Neural progenitor cell (in vitro differentiated cells): Measurements from ENCODE around the gene SLC12A7. TPM values are rescaled to one million over a fixed set of nuclear protein-coding genes. Genes with fewer than 3 reads are reported as not detected.

ENCODE experiments used
- DNase-seq: peaks from one replicate; pipeline ENCODE4 v3.0.0-alpha.2; 2016; ENCODE audit warnings: low spot score
- H2AFZ ChIP-seq: fragments of 200-600 bp; sonication (generic); replicated peaks from 2 replicates; pipeline ENCODE4 v1.6.1; 2016; ENCODE audit warnings: antibody characterized with exemption
- H3F3A ChIP-seq: fragments of 200-600 bp; sonication (generic); 2 replicates; pipeline ENCODE4 v1.6.1; 2016; ENCODE audit warnings: antibody characterized with exemption, low read depth
- H3K27ac ChIP-seq: fragments of 200-600 bp; sonication (generic); 2 replicates; pipeline ENCODE4 v1.5.1; 2016; ENCODE audit warnings: mild to moderate bottlenecking
- H3K27me3 ChIP-seq: fragments of 200-600 bp; sonication (generic); 2 replicates; pipeline ENCODE4 v1.6.1; 2016; ENCODE audit warnings: mild to moderate bottlenecking, moderate library complexity
- H3K36me3 ChIP-seq: fragments of 200-600 bp; sonication (generic); 2 replicates; pipeline ENCODE4 v1.5.1; 2016
- H3K4me1 ChIP-seq: fragments of 200-600 bp; sonication (generic); 2 replicates; pipeline ENCODE4 v1.6.1; 2016; ENCODE audit warnings: mixed run types
- H3K4me2 ChIP-seq: fragments of 200-600 bp; sonication (generic); 2 replicates; pipeline ENCODE4 v1.6.1; 2016
- H3K4me3 ChIP-seq: fragments of 200-600 bp; sonication (generic); 2 replicates; pipeline ENCODE4 v1.5.1; 2016
- H3K79me2 ChIP-seq: fragments of 200-600 bp; sonication (generic); 2 replicates; pipeline ENCODE4 v1.6.1; 2016; ENCODE audit warnings: low read depth
- H3K9ac ChIP-seq: fragments of 200-600 bp; sonication (generic); 2 replicates; pipeline ENCODE4 v1.6.1; 2016
- H3K9me3 ChIP-seq: fragments of 200-600 bp; sonication (generic); 2 replicates; pipeline ENCODE4 v1.5.1; 2016; ENCODE audit warnings: low read depth
- H4K20me1 ChIP-seq: fragments of 200-600 bp; sonication (generic); 2 replicates; pipeline ENCODE4 v1.6.1; 2016; ENCODE audit warnings: low read depth
- H3K27ac Mint-ChIP-seq: 3 replicates; pipeline ENCODE4 v1.8.0; 2021; ENCODE audit warnings: mixed read lengths
- H3K27me3 Mint-ChIP-seq: 2 replicates; pipeline ENCODE4 v1.8.0; 2022; ENCODE audit warnings: low read depth, mild to moderate bottlenecking, inconsistent platforms, moderate library complexity, mixed read lengths; ENCODE audit not compliant: insufficient read depth
- H3K36me3 Mint-ChIP-seq: 3 replicates; pipeline ENCODE4 v1.8.0; 2021; ENCODE audit warnings: mixed read lengths
- H3K4me1 Mint-ChIP-seq: 3 replicates; pipeline ENCODE4 v1.8.0; 2021; ENCODE audit warnings: mixed read lengths
- H3K4me3 Mint-ChIP-seq: 3 replicates; pipeline ENCODE4 v1.8.0; 2021; ENCODE audit warnings: mild to moderate bottlenecking, moderate library complexity, mixed read lengths
- H3K9me3 Mint-ChIP-seq: 3 replicates; pipeline ENCODE4 v1.8.0; 2020; ENCODE audit warnings: mixed read lengths
- CTCF ChIP-seq: fragments of 200-600 bp; sonication (generic); IDR thresholded peaks from 2 replicates; pipeline ENCODE4 v1.5.1; 2017; ENCODE audit warnings: antibody characterized with exemption, mild to moderate bottlenecking
- EZH2 ChIP-seq: fragments of 200-600 bp; sonication (generic); IDR thresholded peaks from 2 replicates; pipeline ENCODE4 v1.6.1; 2017; ENCODE audit warnings: antibody characterized with exemption, mild to moderate bottlenecking, moderate library complexity
- EZH2phosphoT487 ChIP-seq: fragments of 200-600 bp; sonication (generic); IDR thresholded peaks from 2 replicates; pipeline ENCODE4 v1.6.1; 2017; ENCODE audit warnings: antibody characterized with exemption
- total RNA-seq: library from RNA; depleted of rRNA; stranded (reverse); fragments of >200 nt; gene quantifications from 2 replicates; pipeline ENCODE4 v1.2.3, GENCODE V29; 2015; ENCODE audit warnings: low replicate concordance

Gene SLC12A7
- total RNA-seq, 1 donor from 2014 or later: 7.5 TPM

GRCh38 chr5:1156033-1156753 lies 44.3 kb upstream of the SLC12A7 start:
- no peak overlapping the region for H3K27ac ChIP-seq
- H3K4me1 ChIP-seq: peaks cover 3% of the 10 kb centered on the region
- peak overlapping the region; percentile 79 for H3K4me2 ChIP-seq
- H3K9me3 ChIP-seq: no peaks in the 10 kb centered on the region
- peaks cover 3% of the 10 kb centered on the region for H4K20me1 ChIP-seq
- DNase-seq: peak; percentile 52
- H3K79me2 ChIP-seq: no peaks in the 10 kb centered on the region
- no peak overlapping the region for H3K9ac ChIP-seq
- H3K4me3 ChIP-seq: peak overlapping the region; percentile 42
- no peak overlapping the region for H3K4me3 Mint-ChIP-seq
- no peak overlapping the region for H2AFZ ChIP-seq
- H3K36me3 Mint-ChIP-seq: peaks cover 5% of the 10 kb centered on the region
- peak; percentile 34 for TF ChIP-seq EZH2phosphoT487
- peak; percentile 77 for TF ChIP-seq EZH2
- TF ChIP-seq CTCF: no peak
- H3K9me3 Mint-ChIP-seq: peaks cover 7% of the 10 kb centered on the region
- H3K27ac Mint-ChIP-seq: no peak overlapping the region
- H3F3A ChIP-seq: peaks cover 2% of the 10 kb centered on the region
- peaks cover 8% of the 10 kb centered on the region for H3K4me1 Mint-ChIP-seq
- H3K27me3 Mint-ChIP-seq: peaks cover 33% of the 10 kb centered on the region
- H3K27me3 ChIP-seq: peaks cover 70% of the 10 kb centered on the region
- H3K36me3 ChIP-seq: no peaks in the 10 kb centered on the region

DNA sequence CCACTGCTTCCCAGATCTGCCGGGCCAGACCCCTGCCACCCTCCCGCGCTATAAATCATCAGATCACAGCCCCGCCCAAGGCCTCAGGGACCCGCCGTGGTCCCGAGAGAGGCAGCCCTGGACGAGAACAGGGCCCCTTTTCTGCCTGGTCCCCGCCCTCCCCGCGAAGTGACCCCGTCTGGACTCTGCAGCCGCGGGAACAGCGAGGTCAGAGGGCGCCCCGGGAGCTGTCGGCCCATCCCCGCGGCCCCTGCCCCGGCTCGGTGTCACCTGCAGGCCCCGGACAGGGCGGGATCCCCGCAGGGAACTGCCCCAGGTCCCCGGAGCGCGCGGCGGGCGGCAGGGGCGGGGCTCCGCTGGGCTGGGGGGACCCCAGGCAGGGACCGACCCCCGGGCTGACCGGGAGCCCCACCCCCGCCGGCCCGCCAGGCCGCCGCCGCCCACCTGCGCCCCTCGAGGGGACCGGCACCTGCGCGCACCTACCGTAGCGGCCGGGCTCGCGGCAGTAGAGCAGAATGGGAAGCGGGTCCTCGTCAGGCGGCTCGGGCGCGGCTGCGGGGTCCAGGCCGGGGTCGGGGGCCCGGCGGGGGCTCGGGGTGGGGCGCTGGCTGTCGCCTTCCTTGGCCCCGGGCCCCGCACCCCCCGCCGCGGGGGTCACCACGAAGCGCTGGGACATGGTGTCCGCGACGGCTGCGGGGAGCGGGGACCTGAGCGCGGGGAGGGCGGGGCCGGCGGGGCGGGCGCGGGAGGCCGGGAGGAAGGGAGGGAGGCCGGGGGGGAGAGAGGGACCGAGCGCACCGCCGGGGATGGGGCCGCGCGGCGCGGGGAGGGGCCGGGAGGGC lies 43.5 kb upstream of the SLC12A7 start:
- no peaks in the 10 kb centered on the region for H3K9me3 ChIP-seq
- Mint-ChIP-seq H3K36me3 (peaks cover 5% of the 10 kb centered on the region), H3K27ac (no peak overlapping the region), H3K9me3 (peaks cover 7% of the 10 kb centered on the region), H3K27me3 (peaks cover 33% of the 10 kb centered on the region), H3K4me1 (peaks cover 13% of the 10 kb centered on the region), H3K4me3 (no peak overlapping the region)
- H3K4me3 ChIP-seq: peak overlapping the region; percentile 42
- peaks cover 2% of the 10 kb centered on the region for H3F3A ChIP-seq
- no peak overlapping the region for H2AFZ ChIP-seq
- TF ChIP-seq EZH2 (no peak), CTCF (no peak), EZH2phosphoT487 (no peak)
- peaks cover 3% of the 10 kb centered on the region for H4K20me1 ChIP-seq
- H3K4me2 ChIP-seq: peak overlapping the region; percentile 79
- peaks cover 3% of the 10 kb centered on the region for H3K4me1 ChIP-seq
- no peaks in the 10 kb centered on the region for H3K79me2 ChIP-seq
- peaks cover 70% of the 10 kb centered on the region for H3K27me3 ChIP-seq
- peak; percentile 34 for DNase-seq
- no peaks in the 10 kb centered on the region for H3K36me3 ChIP-seq
- no peak overlapping the region for H3K27ac ChIP-seq
- no peak overlapping the region for H3K9ac ChIP-seq

- peaks cover 7% of the 10 kb centered on the region for H3K9me3 Mint-ChIP-seq
- DNase-seq: no peak
- Histone ChIP-seq H3K9ac (no peak overlapping the region), H3K36me3 (no peaks in the 10 kb centered on the region), H3K4me2 (no peak overlapping the region), H3K4me1 (no peaks in the 10 kb centered on the region), H3K27me3 (peaks cover 62% of the 10 kb centered on the region), H3K9me3 (no peaks in the 10 kb centered on the region), H3K79me2 (no peaks in the 10 kb centered on the region), H3K4me3 (no peak overlapping the region), H2AFZ (no peak overlapping the region), H3F3A (no peaks in the 10 kb centered on the region), H3K27ac (no peak overlapping the region), H4K20me1 (peaks cover 3% of the 10 kb centered on the region)
- peaks cover 31% of the 10 kb centered on the region for H3K27me3 Mint-ChIP-seq
- peak overlapping the region; percentile 58 for H3K4me3 Mint-ChIP-seq
- TF ChIP-seq EZH2phosphoT487: no peak
- no peak for TF ChIP-seq EZH2
- no peak for TF ChIP-seq CTCF
- H3K4me1 Mint-ChIP-seq: peaks cover 18% of the 10 kb centered on the region
- no peak overlapping the region for H3K27ac Mint-ChIP-seq
- H3K36me3 Mint-ChIP-seq: peaks cover 5% of the 10 kb centered on the region
These were observed 41.6 kb upstream of the SLC12A7 start for GRCh38 chr5:1153428-1153827.
